RKO (cell line): ENCODE data around the gene VASH2.
A peak's percentile ranks its signal among the peaks of the same experiment; 100 is the strongest.
"Not testable (repeated sequence)": the region's sequence is repeated elsewhere in the genome, so short reads cannot be mapped to it uniquely, and the experiment has no call there.

Experiments
- DNase-seq: peaks from one replicate; pipeline ENCODE4 v3.0.0-alpha.2; 2016; ENCODE audit warnings: low spot score

The VASH2 gene

GRCh38 chr1:212981025-212981495, 30.7 kb downstream of the VASH2 start:
- DNase-seq, result no peak

GRCh38 chr1:212981571-212982328, 31.4 kb downstream of the VASH2 start:
- DNase-seq, result no peak

- DNase-seq, result no peak
Observed at GRCh38 chr1:212982430-212983152, 32.2 kb downstream of the VASH2 start.

- no peak for DNase-seq
Observed at GRCh38 chr1:212983482-212983881, 33.1 kb downstream of the VASH2 start.

- no peak for DNase-seq
Observed at GRCh38 chr1:212984522-212985291, 34.4 kb downstream of the VASH2 start.

GRCh38 chr1:212986551-212986950, 36.2 kb downstream of the VASH2 start:
- DNase-seq, result no peak

GRCh38 chr1:212987702-212988322, 37.5 kb downstream of the VASH2 start:
- no peak for DNase-seq

GRCh38 chr1:212990276-212990675, 39.9 kb downstream of the VASH2 start:
- DNase-seq, result no peak

GRCh38 chr1:212993960-212994359, 43.6 kb downstream of the VASH2 start:
- not testable (repeated sequence) for DNase-seq

- no peak for DNase-seq
Observed at GRCh38 chr1:212994926-212995325, 44.6 kb downstream of the VASH2 start.

GRCh38 chr1:213003256-213003655, 52.9 kb downstream of the VASH2 start:
- no peak for DNase-seq

GRCh38 chr1:213008564-213008963, 58.2 kb downstream of the VASH2 start:
- no peak for DNase-seq

- peak; percentile 49 for DNase-seq
Observed at GRCh38 chr1:213014642-213015041, 64.3 kb downstream of the VASH2 start.

GRCh38 chr1:213015099-213016050, 65.0 kb downstream of the VASH2 start, which contains the start of gene ANGEL2:
TSS of gene ANGEL2 (minus strand) at chr1:213015867. CDS start at chr1:213015671, 196 bp downstream.
- DNase-seq, result peak; percentile 97

- no peak for DNase-seq
Observed at GRCh38 chr1:213017447-213018273, 67.3 kb downstream of the VASH2 start.

- DNase-seq, result no peak
Observed at GRCh38 chr1:213019450-213019849, 69.1 kb downstream of the VASH2 start.

GRCh38 chr1:213020016-213020415, 69.7 kb downstream of the VASH2 start:
- DNase-seq, result no peak

- DNase-seq, result not testable (repeated sequence)
Observed at GRCh38 chr1:213027024-213027423, 76.7 kb downstream of the VASH2 start.

GRCh38 chr1:213032651-213033050, 82.3 kb downstream of the VASH2 start:
- DNase-seq, result no peak

- no peak for DNase-seq
Observed at GRCh38 chr1:213034713-213035112, 84.4 kb downstream of the VASH2 start.
